HL-60/S4 (cell line): ENCODE measurements around the gene NEK11.

Experiments used
- in situ Hi-C: fragments of 300-500 bp; cut with MboI; formaldehyde crosslinking; loops from 2 replicates; pipeline ENCODE4 v1.14.3; 2022; ENCODE audit warnings: low sequenced_read_pairs

NEK11 gene

DNA sequence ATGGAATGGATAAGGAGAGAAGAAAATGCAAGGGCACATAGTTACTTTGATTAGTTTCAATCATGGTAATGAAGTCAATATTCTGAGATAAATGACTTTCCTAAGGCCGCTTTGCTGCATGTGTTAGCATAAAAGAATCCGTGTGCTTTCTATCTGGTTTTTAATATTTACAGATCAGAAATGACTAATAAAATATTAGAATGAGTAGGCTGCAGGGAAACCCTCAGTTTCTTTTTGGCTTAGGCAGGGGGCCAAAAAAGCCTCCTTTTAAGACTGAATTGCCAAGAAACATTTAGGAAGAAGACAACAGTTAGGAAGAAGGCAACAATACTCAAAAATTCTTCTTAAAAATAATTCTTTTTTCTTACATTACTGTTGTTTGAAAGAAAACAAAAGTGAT, 11.6 kb downstream of the NEK11 start:
- in situ Hi-C loops, result loop anchor here (25.0 kb wide), 2 partner anchors 999 to 1149 kb away; partner anchors contain the start of gene CPNE4

DNA sequence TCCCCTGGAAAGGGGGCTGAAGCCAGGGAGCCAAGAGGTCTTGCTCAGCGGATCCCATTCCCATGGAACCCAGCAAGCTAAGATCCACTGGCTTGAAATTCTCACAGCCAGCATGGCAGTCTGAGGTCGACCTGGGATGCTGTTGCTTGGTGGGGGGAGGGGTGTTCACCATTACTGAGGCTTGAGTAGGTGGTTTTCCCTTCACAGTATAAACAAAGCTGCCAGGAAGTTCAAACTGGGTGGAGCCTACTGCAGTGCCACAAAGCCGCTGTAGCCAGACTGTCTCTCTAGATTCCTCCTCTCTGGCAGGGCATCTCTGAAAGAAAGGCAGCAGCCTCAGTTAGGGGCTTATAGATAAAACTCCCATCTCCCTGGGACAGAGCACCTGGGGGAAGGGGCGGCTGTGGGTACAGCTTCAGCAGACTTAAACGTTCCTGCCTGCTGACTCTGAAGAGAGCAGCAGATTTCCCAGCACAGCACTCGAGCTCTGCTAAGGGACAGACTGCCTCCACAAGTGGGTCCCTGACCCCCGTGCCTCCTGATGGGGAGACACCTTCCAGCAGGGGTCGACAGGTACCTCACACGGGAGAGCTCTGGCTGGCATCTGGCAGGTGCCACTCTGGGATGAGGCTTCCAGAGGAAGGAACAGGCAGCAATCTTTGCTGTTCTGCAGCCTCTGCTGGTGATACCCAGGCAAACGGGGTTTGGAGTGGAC, 15.8 kb downstream of the NEK11 start:
- in situ Hi-C loops, result loop anchor here (25.0 kb wide), 2 partner anchors 995 to 1145 kb away; partner anchors contain the start of gene CPNE4

DNA sequence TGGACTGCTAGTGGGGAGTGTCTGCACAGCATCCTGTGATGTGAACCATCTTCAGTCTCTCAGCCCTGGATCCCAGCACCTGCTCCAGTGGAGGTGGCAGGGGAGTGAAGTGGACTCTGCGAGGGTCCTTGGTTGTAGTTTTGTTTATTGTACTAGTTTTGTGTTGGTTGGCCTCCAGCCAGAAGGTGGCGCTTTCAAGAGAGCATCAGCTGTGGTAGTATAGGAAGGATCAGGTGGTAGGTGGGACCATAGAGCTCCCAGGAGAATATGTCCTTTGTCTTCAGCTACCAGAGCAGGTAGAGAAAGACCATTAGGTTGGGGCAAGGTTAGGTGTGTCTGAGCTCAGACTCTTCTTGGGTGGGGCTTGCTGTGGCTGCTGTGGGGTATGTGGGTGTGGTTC, 20.9 kb downstream of the NEK11 start:
- in situ Hi-C loops, result loop anchor here (25.0 kb wide), 2 partner anchors 990 to 1140 kb away; partner anchors contain the start of gene CPNE4

DNA sequence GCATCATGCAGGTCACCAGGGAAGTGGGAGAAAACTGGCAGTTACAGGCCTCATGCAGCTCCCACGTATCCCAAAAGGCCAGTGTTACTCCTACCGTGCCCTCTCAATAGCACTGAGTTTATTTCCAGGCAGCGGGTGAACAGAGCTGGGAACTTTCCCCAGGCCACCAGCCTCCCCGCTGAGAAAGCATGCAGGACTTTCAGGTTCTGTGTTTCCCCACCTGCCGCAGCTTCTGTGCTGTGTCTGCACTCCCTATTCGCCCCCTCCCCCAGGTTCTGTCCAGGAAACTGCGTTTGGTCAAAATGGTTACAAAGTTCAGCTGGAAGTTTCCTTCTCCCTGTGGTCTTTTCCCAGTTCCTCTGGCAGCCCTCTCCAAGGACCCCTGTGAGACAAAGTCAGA, 21.4 kb downstream of the NEK11 start:
- in situ Hi-C loops, result loop anchor here (25.0 kb wide), 2 partner anchors 989 to 1139 kb away; partner anchors contain the start of gene CPNE4

DNA sequence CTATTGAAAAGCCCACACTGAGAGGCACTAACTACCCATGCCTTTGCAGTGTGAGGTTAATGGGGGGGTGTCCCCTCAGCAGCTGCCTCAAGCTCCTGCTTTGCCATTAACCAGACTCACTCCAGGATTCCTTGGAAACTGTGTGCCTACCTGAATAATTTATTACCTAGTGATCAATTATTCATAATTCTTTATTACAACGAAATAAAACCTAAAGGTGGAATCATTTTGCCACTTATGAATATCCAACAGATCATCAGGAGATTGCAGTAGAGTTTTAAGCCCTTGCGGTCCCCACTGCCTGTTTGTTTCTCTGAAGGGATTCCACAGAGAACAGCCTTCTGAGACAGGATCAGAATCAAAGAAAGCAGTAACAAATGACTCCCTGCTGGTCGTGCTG, 23.3 kb downstream of the NEK11 start:
- in situ Hi-C loops, result no loop called here

DNA sequence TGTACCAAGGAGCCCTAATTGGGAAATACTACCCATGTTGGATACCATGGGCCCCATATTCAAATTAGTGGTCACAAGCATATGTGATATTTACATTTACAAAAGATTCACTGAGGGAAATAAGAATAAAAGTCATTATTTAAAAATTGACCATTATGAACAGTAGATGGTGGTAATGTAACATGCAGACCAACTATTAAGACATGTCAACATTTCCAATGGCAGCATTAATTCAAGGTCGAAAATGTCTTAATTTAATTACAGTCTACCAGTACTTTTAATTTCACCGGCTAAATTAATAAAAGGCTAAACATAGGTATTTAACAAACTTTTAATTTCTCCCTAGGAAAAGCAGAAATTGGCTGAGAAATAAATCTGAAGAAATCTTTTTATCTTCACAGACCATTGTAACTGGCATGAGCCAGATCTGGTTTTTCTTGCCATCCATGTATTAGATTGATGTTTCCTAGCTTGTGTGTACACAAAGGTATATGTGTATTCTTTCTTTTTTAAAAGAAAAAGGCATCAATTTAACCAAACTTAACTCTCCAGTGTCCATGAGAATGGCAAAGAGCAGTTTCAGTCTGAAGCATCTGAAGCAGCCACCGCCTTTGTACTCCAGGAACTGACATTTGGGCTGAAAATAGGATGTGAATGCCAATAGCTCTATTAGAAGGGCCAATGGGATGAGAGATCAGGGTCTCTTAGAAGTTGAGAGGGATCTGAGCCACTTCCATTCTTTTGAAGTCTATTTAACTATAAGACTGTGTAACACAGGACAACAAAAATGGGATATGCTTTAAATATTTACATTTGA, 26.6 kb downstream of the NEK11 start:
- in situ Hi-C loops, result no loop called here

DNA sequence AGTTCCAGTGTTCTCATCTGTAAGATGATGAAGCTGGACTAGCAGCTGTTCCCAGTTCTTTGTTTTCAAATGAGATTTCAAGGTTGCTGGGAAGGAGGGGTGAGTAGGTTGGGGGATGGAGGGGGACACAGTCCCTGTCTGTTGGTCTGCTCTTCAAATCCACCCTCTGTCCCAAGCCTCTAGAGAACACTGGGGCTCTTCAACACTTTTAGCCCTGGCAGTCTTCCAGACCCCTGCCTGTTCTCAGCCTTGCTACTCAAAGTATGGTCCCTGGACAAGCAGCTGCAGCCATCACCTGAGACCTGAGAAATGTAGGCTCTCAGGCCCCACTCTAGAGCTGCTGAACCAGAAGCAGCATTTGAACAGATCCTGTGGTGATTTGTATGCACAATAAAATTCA, 41.3 kb downstream of the NEK11 start:
- in situ Hi-C loops, result no loop called here

DNA sequence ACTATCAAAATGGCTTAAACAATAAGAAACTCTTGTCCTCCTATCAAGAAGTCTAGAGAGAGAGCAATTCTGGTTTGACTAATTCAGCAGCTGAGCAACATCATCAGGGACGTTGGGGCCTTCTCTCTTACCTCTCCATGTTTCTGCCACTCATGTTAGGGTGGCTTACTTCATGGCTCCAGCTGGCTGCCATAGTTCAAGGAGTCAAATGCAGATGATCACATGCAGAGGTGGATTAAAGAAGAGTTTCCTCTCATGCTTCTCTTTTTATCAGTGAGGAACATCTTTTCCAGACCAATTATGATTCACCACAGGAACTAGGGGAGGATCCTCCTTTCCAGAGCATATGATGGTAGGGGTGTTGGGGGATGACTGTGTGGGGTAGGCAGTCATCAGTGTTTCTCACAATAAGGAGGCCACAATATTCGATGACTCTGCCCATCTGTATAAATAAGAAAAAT, 45.5 kb downstream of the NEK11 start:
- in situ Hi-C loops, result no loop called here

DNA sequence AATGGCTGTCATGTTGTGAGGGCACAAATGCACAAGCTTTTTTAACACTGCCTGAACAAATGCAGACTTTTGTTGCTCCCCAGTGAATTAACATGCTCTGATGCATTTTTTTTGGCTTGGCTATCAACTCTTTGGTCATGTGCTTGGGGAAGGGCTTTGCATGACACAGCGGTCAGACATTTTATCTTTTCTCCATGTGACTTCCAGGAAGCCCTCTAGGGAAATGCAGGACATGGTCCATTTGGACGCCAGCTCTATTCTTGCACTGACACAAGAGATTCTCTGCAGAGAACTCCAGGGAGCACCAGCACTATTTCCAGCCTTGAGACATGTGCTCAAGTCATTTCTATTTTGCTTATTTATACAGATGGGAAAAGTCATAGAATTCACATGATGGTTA, 46.2 kb downstream of the NEK11 start:
- in situ Hi-C loops, result no loop called here

DNA sequence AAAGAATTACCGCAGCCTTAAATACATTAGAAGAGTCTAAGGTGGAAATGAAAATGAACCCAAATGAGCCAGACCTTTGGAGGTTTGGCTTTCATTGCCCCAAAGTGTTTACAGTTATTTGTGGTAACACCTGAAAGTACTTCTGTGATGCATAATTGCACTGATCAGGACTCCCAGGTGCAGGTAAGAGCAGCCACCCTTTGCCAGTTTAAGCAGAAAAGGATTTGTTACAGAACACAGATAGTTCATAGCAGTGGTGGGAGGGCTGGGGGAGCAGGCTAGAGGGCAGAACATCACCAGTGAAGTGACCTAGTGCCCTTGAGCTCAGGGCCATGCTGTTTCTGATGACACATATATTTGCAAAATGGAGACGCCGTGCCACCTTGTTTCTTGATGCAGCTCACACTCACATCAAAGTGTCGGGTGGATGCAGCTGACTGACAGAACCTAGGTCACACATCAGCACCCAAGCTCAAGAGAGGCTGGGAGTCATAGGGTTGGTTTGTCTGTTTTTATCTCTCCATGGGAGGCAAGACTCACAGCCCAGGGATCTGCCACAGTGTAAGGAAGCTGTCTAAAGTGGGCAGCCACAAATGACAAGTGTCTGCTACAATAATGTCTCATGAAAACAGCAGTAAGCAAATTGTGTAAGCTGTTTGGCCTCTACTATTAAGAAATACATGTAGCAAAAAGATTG, 49.1 kb downstream of the NEK11 start:
- in situ Hi-C loops, result no loop called here

DNA sequence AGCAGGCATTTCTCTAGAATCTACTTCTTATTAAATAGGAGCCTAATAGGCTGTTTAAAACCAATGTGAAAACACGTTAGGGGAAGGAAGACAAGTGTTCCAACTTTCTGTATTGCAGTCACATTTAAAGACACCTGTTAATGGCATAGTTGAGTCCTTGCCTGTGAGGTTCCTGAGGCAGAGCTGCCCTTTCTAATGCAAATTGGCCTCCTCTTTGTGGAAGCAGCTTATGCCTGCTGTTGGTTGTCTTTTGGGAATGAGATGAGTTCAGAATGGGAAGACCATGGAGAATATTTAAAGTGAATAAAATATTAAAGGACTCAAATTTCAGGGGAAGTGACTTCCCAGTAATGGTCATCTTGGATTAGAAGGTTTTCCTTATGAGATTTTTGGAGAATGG, 51.2 kb downstream of the NEK11 start:
- in situ Hi-C loops, result no loop called here

DNA sequence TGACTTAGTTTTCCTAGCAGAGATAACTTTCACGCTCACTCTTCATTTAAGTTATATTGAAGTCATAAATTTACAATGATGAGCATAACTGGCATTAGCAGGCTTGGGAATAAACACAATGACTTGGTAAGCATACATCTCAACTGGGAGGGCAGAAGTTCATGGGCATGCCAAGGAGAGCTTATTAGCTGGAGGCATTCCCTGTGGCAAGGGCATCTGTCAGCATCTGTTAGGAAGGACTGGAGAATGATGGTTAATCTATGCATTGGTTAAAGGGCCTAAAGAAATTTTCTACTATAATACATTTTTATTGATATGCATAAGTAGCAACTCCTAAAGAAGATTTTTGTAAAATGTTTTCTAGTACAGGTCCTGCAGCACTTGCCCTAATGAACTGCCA, 52.4 kb downstream of the NEK11 start:
- in situ Hi-C loops, result no loop called here

DNA sequence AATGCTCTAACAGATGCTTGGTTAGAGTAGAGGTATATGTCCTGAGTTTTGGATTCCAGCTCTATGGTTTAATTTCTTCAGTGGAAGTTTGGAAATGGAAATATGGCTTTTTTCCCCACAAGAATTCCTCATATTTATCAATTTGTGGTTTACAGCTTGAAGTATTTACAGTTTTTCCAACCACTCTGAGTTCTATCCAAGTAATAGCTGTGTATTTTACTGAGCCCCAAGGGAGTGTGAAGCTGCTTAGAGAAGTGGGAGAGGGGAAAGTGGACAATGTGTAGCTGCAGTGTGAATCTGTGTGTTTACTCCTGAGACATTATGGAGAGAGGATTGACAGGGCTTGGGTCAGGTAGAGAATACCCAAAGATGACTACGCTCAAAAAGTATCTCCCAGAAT, 54.5 kb downstream of the NEK11 start:
- in situ Hi-C loops, result no loop called here

DNA sequence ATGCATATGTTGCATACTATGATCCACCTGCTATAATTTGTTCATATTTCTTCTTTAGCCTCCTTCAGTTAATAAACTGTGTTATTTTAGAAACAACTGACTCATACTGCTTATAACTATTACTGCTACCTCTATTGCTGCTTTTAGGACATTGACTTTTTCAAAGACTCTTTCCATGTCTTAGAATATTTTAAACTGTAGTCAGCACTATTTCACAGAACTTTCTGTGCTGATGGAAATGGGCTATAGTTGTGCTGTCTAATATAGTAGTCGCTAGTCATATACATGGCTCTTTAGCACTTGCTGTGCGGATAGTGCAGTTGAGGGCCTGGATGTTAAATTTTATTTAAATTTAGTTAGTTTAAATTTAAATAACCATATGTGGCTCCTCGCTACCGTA, 55.6 kb downstream of the NEK11 start:
- in situ Hi-C loops, result no loop called here

DNA sequence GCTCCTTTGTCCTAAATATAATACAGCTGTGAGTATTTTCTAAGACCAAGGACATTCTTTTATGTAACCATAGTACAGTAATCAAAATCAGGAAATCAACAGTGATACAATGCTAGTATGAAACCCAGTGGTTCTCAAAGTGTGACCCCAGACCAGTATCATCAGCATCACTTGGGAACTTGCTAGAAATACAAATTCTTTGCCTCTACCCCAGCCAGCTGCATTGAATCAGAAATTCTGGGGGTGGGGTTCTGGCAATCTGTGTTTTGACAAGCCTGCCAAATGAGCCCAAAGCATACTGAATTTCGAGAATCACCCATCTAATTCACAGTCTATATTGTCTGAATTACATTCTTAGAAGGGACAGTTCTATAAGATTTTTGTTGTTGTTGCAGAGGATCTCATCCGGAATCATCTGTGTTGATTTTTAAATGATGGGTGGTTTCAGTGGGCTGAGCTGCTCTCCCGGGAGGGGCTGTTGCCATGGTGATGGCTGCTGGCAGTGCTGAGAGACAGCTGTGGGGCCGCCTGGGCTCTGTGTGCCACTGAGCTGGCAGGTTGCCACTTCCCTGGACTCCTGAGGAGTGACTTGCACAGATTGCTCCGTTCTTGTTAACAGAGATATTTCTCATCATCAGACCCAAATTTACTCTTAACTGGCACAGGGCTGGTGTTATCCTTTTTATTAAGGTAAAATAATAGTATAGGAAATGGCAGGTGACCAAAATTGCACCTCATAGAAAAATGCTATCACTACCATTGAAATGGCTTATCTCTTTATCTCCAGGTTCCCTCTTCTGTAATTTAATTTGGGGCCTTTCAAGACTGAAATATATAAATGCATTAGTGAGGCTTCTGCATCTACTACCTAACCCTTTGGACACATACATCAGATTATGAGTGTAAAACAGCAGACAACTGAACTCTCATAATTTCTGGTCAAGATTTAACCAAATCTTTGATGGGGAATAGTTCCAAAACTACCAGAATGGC, 56.5 kb downstream of the NEK11 start:
- in situ Hi-C loops, result no loop called here

DNA sequence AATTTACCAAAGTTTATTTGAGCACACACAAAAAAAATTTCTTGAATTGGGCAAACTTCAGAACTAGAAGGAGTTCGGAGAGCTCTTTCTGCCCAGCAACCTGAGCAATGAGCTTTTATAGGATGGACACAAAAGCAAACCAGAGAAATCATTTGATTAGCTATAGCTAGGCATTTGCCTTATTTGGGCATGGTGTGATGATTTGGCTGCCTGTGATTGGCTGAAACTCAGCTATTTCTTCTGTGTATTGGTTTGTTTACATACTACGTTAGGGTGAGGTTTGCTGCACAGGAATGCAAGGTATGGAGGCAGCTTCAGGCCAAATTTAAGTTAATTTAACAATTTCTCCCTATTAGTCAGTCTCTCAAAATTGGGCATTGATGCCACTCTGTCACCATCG, 65.1 kb downstream of the NEK11 start:
- in situ Hi-C loops, result no loop called here

DNA sequence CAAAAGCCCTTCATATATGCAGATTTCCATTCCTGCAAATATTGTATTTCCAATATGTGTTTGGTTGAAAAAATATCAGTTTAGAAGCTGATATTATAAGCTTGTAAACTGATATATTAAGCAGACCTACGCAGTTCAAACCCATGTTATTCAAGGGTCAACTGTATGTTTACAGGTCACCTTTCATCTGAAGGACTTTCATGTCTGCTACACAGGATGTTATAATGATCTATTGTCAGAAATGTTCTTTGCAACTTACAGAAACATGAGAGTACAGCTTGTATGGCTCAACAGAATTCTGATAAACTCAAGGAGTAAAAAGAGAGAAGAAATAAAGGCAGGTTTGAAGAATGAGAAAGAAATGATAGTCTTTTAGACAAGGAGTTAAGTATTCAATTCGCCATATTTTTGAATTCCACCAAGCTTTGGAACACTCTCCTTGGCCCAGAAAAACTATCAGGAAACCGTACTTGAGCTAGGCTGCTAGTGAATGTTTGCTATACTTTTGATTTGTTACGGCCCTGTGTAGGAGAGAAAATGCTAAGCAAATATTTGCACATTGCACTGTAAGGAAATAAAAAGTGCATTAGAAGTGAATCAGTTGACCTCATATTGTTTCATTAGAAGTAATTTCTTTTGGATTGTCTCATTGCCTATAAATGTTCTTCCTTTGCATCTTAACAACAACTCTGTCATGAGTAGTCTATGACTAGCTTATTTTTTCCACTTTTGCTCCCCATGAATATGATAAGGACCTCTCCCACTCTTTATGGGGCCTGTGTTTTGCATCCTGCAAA, 81.2 kb downstream of the NEK11 start:
- in situ Hi-C loops, result no loop called here

DNA sequence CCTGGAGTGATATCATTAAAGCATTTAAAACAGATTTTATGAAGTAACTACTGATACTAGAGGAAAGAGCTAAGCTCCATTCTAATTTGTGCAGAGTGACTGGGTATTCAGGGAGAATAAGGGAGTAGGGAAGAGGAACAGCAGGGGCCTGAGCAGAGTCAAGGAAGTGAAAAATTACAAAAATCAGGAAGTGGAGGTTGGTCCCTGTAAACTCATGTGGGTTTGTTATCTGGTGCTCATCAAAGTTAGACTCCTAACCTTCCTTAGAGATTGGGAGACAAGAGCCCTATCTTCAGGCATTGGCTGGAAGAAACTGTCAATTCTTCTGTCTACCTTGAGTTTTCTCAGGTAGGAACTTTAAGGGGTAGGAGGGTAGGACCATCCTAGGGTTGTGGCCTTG, 82.5 kb downstream of the NEK11 start:
- in situ Hi-C loops, result no loop called here

DNA sequence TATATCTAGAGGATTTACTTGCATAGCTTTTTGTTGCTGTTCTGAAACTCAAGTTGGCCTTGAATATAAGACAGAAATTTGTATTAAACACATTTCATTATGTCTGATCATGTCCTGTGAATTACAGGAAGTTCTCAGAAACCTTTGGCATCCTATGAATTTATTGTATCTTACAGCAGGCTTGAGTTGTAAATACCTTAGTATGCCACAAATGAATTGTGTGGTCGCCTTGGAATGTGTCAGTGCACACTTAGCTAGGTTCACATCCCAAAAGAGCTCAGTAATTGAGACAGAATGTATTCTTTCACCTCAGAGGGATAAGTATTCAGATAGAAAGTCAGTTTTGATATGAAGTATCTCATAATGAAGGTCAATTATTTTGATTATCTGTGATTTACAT, 83.4 kb downstream of the NEK11 start:
- in situ Hi-C loops, result no loop called here
